Osteoblast (primary cell): ENCODE results near the gene XIRP2. TPM values are rescaled to one million over a fixed set of nuclear protein-coding genes. Genes with fewer than 3 reads are reported as not detected.

Experiments
- DNase-seq: peaks from one replicate; pipeline ENCODE4 v3.0.0; 2011; ENCODE audit warnings: low spot score, mixed read lengths; ENCODE audit not compliant: insufficient read length; ENCODE audit errors: missing footprints
- H2AFZ ChIP-seq: 2 replicates; pipeline ENCODE4 v1.6.0; 2011; ENCODE audit warnings: mild to moderate bottlenecking, low read length
- H3K27ac ChIP-seq: 2 replicates; pipeline ENCODE4 v1.5.1; 2011; ENCODE audit warnings: mild to moderate bottlenecking, low read depth, low read length, moderate library complexity
- H3K27me3 ChIP-seq: 2 replicates; pipeline ENCODE4 v1.6.0; 2012; ENCODE audit warnings: mild to moderate bottlenecking, control low read depth, inconsistent platforms, low read length, moderate library complexity; ENCODE audit not compliant: insufficient read depth
- H3K36me3 ChIP-seq: 2 replicates; pipeline ENCODE4 v1.5.1; 2011; ENCODE audit warnings: mild to moderate bottlenecking, low read length, control low read depth, moderate library complexity; ENCODE audit not compliant: insufficient read depth
- H3K4me1 ChIP-seq: 2 replicates; pipeline ENCODE4 v1.5.1; 2011; ENCODE audit warnings: mild to moderate bottlenecking, low read length, control low read depth, moderate library complexity; ENCODE audit not compliant: insufficient read depth
- H3K4me2 ChIP-seq: 2 replicates; pipeline ENCODE4 v1.6.0; 2011; ENCODE audit warnings: mild to moderate bottlenecking, low read length; ENCODE audit not compliant: insufficient read depth
- H3K4me3 ChIP-seq: fragments of 200-600 bp; sonication (generic); 3 replicates; pipeline ENCODE4 v1.5.1; 2012; ENCODE audit warnings: mild to moderate bottlenecking, low read length, inconsistent platforms; ENCODE audit not compliant: insufficient read depth
- H3K79me2 ChIP-seq: 2 replicates; pipeline ENCODE4 v1.6.0; 2012; ENCODE audit warnings: mild to moderate bottlenecking, low read length, control low read depth, inconsistent platforms; ENCODE audit not compliant: insufficient read depth
- H3K9me3 ChIP-seq: 2 replicates; pipeline ENCODE4 v1.5.1; 2011; ENCODE audit warnings: low read depth, low read length, control low read depth
- H4K20me1 ChIP-seq: 2 replicates; pipeline ENCODE4 v1.6.0; 2012; ENCODE audit warnings: mild to moderate bottlenecking, low read length, control low read depth; ENCODE audit not compliant: insufficient read depth
- CTCF ChIP-seq: IDR thresholded peaks from 2 replicates; pipeline ENCODE4 v1.5.1; 2011; ENCODE audit warnings: mild to moderate bottlenecking, low read depth, low read length, moderate library complexity; ENCODE audit errors: extremely low read depth
- total RNA-seq: library from RNA; depleted of rRNA; stranded (reverse); fragments of >200 nt; gene quantifications from 2 replicates; pipeline ENCODE4 v1.2.3, GENCODE V29; 2012

Gene XIRP2
- total RNA-seq, 1 donor, result not detected

GRCh38 chr2:166942377-166942776 is 54.1 kb downstream of the XIRP2 start:
- no peak overlapping the region for H3K4me2 ChIP-seq
- H3K9me3 ChIP-seq, result no peaks in the 10 kb centered on the region
- no peak overlapping the region for H2AFZ ChIP-seq
- H4K20me1 ChIP-seq, result no peaks in the 10 kb centered on the region
- no peak for TF ChIP-seq CTCF
- H3K27me3 ChIP-seq, result no peaks in the 10 kb centered on the region
- no peaks in the 10 kb centered on the region for H3K79me2 ChIP-seq
- DNase-seq, result no peak
- no peaks in the 10 kb centered on the region for H3K36me3 ChIP-seq
- H3K4me1 ChIP-seq, result no peaks in the 10 kb centered on the region
- H3K27ac ChIP-seq, result no peak overlapping the region
- no peak overlapping the region for H3K4me3 ChIP-seq

DNA sequence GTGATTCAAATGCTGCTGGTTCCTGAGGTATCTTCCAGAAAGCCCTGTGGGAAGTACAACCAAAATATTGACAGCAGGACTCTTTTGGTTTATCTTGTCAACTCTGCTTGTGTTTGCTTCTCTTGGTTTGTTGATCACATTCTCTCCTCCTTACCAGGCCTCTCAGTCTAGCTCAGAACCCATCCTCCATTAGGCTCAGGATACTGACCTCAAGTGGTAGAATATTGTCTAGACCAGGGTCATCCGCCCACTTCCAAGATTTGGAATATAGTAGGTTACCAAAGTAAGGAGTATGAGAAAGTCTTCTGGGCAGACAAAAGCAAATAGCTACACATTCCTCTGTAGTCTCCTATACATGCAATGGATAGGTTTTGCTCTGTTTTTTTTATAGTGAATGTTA is 56.6 kb downstream of the XIRP2 start:
- TF ChIP-seq CTCF, result no peak
- no peak overlapping the region for H3K4me3 ChIP-seq

GRCh38 chr2:166957686-166958085 is 69.4 kb downstream of the XIRP2 start:
- no peak overlapping the region for H2AFZ ChIP-seq
- H3K9me3 ChIP-seq, result no peaks in the 10 kb centered on the region
- no peaks in the 10 kb centered on the region for H3K36me3 ChIP-seq
- no peaks in the 10 kb centered on the region for H3K4me1 ChIP-seq
- no peak overlapping the region for H3K27ac ChIP-seq
- H3K79me2 ChIP-seq, result no peaks in the 10 kb centered on the region
- H4K20me1 ChIP-seq, result no peaks in the 10 kb centered on the region
- DNase-seq, result no peak
- no peak overlapping the region for H3K4me3 ChIP-seq
- TF ChIP-seq CTCF, result no peak
- H3K27me3 ChIP-seq, result no peaks in the 10 kb centered on the region
- H3K4me2 ChIP-seq, result no peak overlapping the region

More for the DNA sequence above, 56.6 kb downstream of the XIRP2 start:
- Histone ChIP-seq H3K4me2 (no peak overlapping the region), H3K27me3 (no peaks in the 10 kb centered on the region), H2AFZ (no peak overlapping the region), H3K4me1 (no peaks in the 10 kb centered on the region), H3K36me3 (no peaks in the 10 kb centered on the region), H4K20me1 (no peaks in the 10 kb centered on the region), H3K9me3 (no peaks in the 10 kb centered on the region), H3K27ac (no peak overlapping the region), H3K79me2 (no peaks in the 10 kb centered on the region)
- DNase-seq, result no peak

DNA sequence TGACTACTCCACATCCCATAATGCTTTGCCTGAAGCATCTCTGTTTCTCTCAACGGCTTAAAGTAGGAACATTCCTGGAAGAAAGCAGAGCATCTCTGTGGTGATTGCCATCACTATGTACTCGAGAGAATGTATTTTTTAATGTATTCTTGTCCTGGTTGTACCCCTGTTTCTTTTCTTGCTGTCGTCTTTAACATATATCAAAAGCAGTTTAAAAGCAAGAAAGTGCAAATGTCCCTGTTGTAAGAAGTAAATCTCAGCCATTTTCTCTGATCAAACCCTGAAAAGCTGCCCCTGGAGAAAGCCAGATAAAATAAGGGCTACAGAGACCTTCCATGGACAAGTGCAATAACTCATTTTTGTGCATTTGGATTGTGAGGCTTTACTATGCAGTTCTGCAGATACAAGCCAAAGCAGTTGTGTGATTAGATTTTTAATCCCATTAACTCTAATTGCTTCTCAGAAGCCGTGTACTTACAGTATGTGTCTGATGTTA is 70.8 kb downstream of the XIRP2 start:
- Histone ChIP-seq H3K9me3 (no peaks in the 10 kb centered on the region), H3K4me2 (no peak overlapping the region), H2AFZ (no peak overlapping the region), H3K79me2 (no peaks in the 10 kb centered on the region), H3K4me1 (no peaks in the 10 kb centered on the region), H3K36me3 (no peaks in the 10 kb centered on the region), H4K20me1 (no peaks in the 10 kb centered on the region), H3K4me3 (no peak overlapping the region), H3K27ac (no peak overlapping the region), H3K27me3 (no peaks in the 10 kb centered on the region)
- DNase-seq, result no peak
- TF ChIP-seq CTCF, result no peak
